ENCODE data around the gene TRIAP1.

TRIAP1 gene

DNA sequence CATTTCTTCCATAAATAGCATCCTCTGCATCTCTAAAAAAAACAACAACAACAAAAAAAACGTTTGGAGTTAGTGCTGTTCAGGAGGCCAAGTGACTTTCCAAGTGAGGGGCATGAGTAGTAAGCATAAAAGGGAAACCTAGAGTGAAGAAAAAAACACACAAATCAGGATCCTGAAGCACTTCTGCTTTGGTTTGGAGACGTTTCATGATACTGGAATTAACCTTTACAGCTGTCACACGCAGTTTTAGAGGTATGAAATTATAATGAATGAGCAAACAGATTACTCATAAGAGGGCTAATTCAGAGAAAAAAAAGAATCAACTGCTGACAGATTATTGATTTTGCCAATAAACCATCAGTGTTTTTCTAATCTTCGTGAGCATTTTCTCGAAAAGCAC, 19.6 kb upstream of the TRIAP1 start:
- Histone ChIP-seq H4K20me1 (ENCODE audit: insufficient read depth, low read length) (peaks cover 45% of the 10 kb centered on the region), H3K4me2 (ENCODE audit: low read length) (no peak overlapping the region), H3K4me3 (ENCODE audit: low read length) (no peak overlapping the region), H3K27ac (ENCODE audit: low read length) (no peak overlapping the region), H3K4me1 (ENCODE audit: low read length) (peaks cover 8% of the 10 kb centered on the region; the same call in 1 of the 2 replicates), H3K27me3 (ENCODE audit: low read depth, low read length) (no peaks in the 10 kb centered on the region), H3K36me3 (replicated peaks; ENCODE audit: low read depth, low read length) (peaks cover 57% of the 10 kb centered on the region), H2AFZ (ENCODE audit: low read depth, low read length) (no peak overlapping the region), H3K79me2 (ENCODE audit: low read length) (peaks cover 83% of the 10 kb centered on the region), H3K9ac (ENCODE audit: low read length) (no peak overlapping the region), H3K9me3 (ENCODE audit: insufficient read depth, low read length) (no peaks in the 10 kb centered on the region)
- TF ChIP-seq EZH2phosphoT487 (IDR thresholded peaks at IDR 0.05; ENCODE audit: low read depth) = no peak
- TF ChIP-seq, protein P1, sequence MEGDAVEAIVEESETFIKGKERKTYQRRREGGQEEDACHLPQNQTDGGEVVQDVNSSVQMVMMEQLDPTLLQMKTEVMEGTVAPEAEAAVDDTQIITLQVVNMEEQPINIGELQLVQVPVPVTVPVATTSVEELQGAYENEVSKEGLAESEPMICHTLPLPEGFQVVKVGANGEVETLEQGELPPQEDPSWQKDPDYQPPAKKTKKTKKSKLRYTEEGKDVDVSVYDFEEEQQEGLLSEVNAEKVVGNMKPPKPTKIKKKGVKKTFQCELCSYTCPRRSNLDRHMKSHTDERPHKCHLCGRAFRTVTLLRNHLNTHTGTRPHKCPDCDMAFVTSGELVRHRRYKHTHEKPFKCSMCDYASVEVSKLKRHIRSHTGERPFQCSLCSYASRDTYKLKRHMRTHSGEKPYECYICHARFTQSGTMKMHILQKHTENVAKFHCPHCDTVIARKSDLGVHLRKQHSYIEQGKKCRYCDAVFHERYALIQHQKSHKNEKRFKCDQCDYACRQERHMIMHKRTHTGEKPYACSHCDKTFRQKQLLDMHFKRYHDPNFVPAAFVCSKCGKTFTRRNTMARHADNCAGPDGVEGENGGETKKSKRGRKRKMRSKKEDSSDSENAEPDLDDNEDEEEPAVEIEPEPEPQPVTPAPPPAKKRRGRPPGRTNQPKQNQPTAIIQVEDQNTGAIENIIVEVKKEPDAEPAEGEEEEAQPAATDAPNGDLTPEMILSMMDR (IDR thresholded peaks at IDR 0.05; ENCODE audit: low read depth, low read length) = no peak

DNA sequence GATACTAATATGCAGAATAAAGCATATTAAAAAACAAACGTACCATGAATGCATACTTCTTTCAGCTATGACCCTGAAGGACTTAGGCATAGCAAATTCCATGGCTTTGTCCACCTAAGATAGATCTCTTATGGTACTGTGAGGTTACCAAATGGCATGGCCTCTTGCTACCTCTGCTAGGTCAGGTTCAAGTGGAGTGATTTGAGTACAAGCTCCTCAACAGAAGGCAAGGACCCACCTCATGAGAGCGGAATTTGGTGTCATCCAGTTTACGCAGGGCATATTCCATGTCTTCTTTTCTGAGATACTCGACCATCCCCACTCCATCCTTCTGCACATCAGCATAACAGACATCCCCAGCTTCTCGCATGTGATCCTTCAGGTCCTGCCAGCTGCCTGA, 17.5 kb upstream of the TRIAP1 start:
- Histone ChIP-seq H3K4me1 (ENCODE audit: low read length) (peaks cover 3% of the 10 kb centered on the region; the same call in 1 of the 2 replicates), H4K20me1 (ENCODE audit: insufficient read depth, low read length) (peaks cover 43% of the 10 kb centered on the region), H3K4me2 (ENCODE audit: low read length) (no peak overlapping the region), H3K36me3 (replicated peaks; ENCODE audit: low read depth, low read length) (peaks cover 69% of the 10 kb centered on the region), H2AFZ (ENCODE audit: low read depth, low read length) (no peak overlapping the region), H3K4me3 (ENCODE audit: low read length) (no peak overlapping the region), H3K79me2 (ENCODE audit: low read length) (peaks cover 68% of the 10 kb centered on the region), H3K27me3 (ENCODE audit: low read depth, low read length) (no peaks in the 10 kb centered on the region), H3K9me3 (ENCODE audit: insufficient read depth, low read length) (no peaks in the 10 kb centered on the region), H3K9ac (ENCODE audit: low read length) (no peak overlapping the region), H3K27ac (ENCODE audit: low read length) (no peak overlapping the region)
- TF ChIP-seq EZH2phosphoT487 (IDR thresholded peaks at IDR 0.05; ENCODE audit: low read depth) = no peak
- TF ChIP-seq, protein P1 (IDR thresholded peaks at IDR 0.05; ENCODE audit: low read depth, low read length) = no peak

DNA sequence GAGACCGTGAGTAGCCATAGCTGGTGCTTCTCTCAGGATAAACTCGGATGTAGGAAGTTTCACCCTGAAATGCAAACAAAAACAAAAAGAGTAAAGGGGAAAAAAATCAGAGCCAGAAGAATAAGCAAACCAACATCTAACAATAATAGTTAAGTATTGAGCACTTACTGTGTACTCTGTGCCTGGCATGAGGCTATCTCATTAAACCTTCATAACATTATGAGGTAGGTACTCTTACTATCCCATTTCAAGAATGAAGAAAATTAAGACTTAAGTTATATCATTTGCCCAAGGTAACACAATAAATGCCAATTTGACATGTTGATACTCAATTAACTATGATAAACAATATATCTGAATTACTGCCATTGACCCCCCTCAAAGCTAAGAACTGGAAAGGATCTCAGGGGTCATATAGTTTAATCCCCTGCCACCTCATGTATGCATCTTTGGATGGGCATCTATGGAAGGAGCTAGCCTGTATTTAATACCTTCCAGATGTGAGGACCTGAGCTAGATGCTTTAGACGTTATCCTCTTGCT, 16.0 kb upstream of the TRIAP1 start:
- Histone ChIP-seq H4K20me1 (ENCODE audit: insufficient read depth, low read length) (peaks cover 28% of the 10 kb centered on the region), H3K79me2 (ENCODE audit: low read length) (peaks cover 53% of the 10 kb centered on the region), H3K4me1 (ENCODE audit: low read length) (0 out of 2 replicates have a peak, but pooled peaks cover 3% of the 10 kb centered on the region)

DNA sequence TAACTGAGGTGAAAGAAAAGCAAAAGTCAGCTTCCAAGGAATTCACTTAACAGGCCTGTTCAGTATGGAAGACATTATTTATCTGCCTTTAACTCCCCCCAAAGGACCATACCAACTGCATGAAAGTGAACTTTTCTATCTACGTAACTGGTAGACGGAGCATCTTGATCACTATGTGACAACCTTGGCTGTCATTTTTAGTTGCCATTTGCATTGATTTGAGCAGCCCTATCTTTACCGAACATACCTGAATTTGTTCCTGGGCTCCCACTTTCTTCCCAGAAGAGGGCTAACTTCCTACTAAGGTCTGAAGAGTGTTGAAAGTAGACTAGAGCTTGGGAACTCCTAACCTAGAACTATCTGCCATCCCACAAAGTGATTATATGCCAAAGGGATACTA, 14.0 kb upstream of the TRIAP1 start:
- Histone ChIP-seq H3K9ac (ENCODE audit: low read length) (no peak overlapping the region), H2AFZ (ENCODE audit: low read depth, low read length) (no peak overlapping the region), H3K27ac (ENCODE audit: low read length) (no peak overlapping the region), H3K79me2 (ENCODE audit: low read length) (peaks cover 32% of the 10 kb centered on the region), H3K9me3 (ENCODE audit: insufficient read depth, low read length) (no peaks in the 10 kb centered on the region), H3K27me3 (ENCODE audit: low read depth, low read length) (no peaks in the 10 kb centered on the region), H3K4me2 (ENCODE audit: low read length) (no peak overlapping the region), H3K4me3 (ENCODE audit: low read length) (no peak overlapping the region), H4K20me1 (ENCODE audit: insufficient read depth, low read length) (0 out of 2 replicates have a peak, but pooled peaks cover 7% of the 10 kb centered on the region), H3K4me1 (ENCODE audit: low read length) (no peaks in the 10 kb centered on the region), H3K36me3 (replicated peaks; ENCODE audit: low read depth, low read length) (peaks cover 73% of the 10 kb centered on the region)
- TF ChIP-seq, protein P1 (IDR thresholded peaks at IDR 0.05; ENCODE audit: low read depth, low read length) = no peak
- no peak for TF ChIP-seq EZH2phosphoT487 (IDR thresholded peaks at IDR 0.05; ENCODE audit: low read depth)

More for the DNA sequence above, 16.0 kb upstream of the TRIAP1 start:
- Histone ChIP-seq H3K27ac (ENCODE audit: low read length) (no peak overlapping the region), H3K27me3 (ENCODE audit: low read depth, low read length) (no peaks in the 10 kb centered on the region), H3K4me2 (ENCODE audit: low read length) (no peak overlapping the region), H3K9ac (ENCODE audit: low read length) (no peak overlapping the region), H3K9me3 (ENCODE audit: insufficient read depth, low read length) (no peaks in the 10 kb centered on the region), H2AFZ (ENCODE audit: low read depth, low read length) (no peak overlapping the region), H3K4me3 (ENCODE audit: low read length) (no peak overlapping the region), H3K36me3 (replicated peaks; ENCODE audit: low read depth, low read length) (peaks cover 73% of the 10 kb centered on the region)
- TF ChIP-seq EZH2phosphoT487 (IDR thresholded peaks at IDR 0.05; ENCODE audit: low read depth) = no peak
- TF ChIP-seq, protein P1 (IDR thresholded peaks at IDR 0.05; ENCODE audit: low read depth, low read length) = no peak

Data from OCI-LY3 (cell line).